HG02981 (cell line): ENCODE measurements around the gene TMOD1.

Experiments
- ATAC-seq: cut with Tn5 transposase; IDR thresholded peaks from one replicate; pipeline ENCODE4 v1.9.1; 2021; ENCODE audit warnings: mild to moderate bottlenecking, moderate library complexity; ENCODE audit not compliant: unreplicated experiment

TMOD1 gene

DNA sequence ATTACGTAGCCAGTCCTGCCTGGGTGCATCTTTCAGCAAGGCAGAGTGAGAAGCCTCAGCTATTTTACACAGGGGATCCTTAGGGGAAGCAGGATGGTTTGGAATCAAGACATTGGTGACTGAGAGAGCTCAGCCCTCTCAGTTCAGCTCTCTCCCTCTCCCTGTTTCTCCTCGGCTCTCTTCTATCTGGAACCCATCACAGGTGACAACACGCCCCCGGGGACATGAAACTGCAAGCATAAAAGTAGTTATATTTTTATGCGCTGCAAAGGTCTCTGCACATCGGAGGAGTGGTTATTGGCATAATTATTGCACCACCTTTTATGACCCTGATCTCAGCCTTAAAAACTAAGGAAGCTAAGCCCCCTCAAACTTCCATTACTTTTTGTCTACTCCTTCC, 14.2 kb downstream of the TMOD1 start:
- no peak for ATAC-seq

DNA sequence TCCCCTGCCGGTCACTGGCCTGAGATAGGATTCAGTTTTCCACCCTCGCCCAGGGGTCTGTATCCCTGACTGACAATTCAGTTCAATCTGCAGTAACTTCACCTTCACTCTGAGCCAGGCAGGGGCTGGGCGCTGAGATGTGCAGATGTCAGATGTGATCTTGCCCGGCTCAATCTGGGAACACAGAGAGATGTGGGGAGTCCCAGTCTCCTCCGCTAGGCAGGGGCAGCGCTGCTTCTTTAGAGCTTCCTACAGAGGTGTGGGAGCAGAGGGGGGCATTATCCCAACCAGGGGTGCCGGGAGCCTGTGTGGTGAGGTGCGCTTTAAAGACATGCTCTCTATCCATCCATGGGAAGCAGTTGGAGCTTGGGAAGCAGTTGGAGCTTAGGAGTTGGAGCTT, 14.6 kb downstream of the TMOD1 start:
- no peak for ATAC-seq

DNA sequence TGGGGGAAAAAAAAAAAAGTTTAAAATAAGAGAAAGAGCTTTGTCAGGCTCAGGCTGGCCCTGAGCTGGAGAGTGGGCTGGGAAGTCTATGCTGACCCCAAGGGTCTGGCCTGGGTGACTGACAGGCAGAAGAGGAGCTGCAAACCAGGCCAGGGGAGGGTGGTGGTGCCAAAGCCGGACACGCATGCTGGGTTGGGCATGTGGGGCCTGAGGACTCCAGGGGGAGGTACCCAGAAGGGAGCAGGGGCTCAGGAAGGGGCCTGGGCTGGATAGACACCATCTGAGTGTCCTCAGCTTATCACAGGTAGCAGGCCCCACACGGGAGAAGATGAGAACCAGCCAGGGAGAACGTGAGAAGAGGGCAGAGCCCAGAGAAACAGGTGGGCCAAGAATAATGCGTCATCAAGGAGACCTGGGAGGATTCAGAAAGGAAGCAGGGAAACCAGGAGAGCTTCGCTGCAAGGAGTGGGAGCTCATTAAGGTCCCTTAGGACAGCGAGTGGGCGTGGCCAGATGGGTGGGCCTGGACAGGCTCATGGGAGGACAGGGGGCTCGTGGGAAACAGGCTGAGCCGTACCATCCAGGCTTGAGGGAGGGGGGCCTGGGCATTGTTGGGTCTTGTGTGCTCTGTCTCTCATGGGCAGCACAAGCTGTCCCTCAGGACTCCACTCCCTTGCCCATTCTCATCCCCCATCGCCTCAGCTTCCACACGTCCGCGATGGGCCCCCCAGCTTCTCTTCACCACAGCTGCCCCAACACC, 16.0 kb downstream of the TMOD1 start:
- ATAC-seq: no peak

DNA sequence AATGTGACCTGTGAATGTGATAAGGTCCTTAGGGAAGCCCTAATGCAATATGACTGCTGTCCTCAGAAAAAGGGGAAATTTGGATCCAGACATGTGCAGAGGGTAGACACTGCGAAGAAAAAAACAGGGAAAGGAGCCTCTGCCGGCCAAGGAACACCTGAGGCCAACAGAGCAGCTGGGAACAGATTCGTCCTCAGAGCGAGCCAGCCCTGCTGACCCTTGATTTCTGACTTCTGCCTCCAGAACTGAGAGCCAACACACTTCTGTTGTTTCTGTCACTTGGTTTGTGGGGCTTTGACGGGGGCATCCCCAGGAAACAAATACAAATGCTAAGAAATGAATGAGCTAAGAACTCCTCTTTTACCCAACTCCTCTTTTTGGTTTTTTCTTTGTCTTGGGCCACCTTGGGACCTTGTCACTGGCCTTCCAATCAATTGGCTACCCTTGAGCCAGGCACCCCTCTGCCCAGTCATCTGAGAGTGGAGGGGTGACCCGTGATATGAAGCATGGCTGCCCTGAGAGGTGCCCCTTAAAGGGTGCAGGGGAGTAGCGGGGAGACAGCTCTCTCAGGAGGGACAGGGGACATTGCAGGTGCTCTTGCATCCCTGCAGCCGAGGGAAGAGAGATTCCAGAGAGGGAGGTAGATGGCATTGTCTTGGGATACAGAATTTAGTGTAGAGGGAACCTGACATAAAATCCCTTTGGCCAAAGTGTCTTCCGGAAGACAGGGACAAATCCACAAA, 16.9 kb downstream of the TMOD1 start:
- ATAC-seq: no peak

DNA sequence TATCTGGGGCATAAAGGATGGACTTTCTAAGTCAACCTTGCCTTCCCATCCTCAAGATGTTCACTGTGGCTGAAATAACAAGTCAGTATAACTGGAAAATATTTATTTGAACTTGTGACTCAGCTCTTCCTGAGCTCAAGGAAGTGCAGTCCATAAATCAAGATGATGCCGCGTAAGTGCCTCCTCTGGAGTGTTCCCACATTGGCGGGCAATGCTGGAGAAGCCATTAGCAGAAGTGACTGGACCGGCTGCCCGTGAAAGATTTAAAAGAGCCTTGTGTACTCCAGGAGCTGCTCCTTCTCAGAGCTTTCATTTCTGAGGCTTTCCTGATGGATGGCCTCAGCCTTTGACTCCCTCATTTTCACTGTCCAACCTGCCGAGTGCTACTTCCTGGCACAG, 17.4 kb downstream of the TMOD1 start:
- ATAC-seq: no peak

DNA sequence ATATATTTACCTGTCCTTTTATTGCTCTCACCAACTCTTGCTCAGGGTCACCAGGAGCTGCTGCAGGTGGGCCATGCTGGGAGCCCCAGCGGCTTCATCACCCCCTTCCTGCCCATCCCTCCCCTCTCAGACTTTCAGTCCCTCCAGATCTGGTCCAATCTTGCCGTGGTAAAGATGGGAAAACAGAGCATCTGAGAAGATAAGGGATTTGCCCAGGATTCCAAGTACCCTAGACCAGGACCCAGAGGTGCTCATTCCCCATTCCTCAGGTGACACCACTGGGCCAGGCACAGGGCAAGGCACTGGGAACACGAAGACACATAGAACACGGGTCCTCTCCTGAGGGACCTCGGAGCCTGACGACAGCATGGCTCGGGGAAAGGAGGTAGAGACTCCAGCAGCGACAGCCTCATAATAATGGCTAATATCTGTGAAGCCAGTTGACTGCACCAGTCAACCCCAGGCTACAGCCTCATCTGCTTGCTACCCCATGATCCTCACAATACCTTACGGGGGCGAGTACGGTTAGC, 18.0 kb downstream of the TMOD1 start:
- no peak for ATAC-seq

DNA sequence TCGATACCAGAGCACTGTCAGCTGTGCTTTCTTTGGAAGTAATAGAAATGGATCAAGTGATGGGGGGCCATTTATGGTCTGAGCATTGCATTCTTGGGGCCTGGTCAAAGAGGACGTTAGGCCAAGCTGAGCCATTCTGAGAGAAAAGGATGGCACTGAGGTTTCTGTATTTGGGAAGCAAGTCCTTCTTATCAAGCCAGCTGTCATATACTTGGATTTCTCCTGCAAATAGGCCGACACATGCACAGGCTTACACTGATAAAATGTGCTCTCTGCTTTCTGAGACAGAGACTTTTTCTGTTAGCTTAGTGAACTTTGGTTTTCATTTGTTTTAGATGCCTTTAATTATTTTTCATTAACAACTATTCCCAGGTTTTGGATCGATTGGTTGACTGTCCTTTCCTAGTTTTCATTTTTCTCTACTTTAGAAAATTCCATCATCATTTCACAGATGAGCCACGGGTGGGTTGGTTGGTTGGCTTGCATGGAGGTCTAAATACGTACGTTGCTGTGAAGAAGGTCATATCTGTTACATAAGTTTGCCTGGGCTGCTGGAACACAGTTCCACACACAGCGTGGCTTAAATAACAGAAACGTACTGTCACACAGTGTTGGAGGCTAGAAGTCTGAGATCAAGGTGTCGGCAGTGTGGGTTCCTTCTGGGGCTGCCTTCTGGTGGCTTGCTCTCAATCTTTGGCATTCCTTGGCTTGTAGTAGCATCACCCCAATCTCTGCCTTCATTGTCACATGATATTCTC, 20.3 kb downstream of the TMOD1 start:
- ATAC-seq: no peak

DNA sequence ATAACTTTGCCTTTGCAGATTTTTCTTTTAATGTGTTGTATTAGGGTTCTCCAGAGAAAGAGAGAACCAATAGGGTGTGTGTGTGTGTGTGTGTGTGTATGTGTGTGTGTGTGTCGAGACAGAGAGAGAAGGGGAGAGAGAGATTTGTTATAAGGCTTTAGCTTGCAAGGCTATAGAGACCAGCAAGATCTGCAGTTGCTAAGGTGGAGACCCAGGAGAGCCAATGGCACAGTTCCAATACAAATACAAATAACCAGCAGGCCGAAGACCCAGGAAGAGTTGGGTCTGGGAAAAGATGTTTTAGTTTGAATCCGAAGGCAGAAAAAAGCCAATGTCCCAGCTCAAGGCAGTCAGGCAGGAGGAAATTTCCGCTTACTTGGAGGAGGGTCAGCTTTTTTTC, 23.0 kb downstream of the TMOD1 start:
- no peak for ATAC-seq

DNA sequence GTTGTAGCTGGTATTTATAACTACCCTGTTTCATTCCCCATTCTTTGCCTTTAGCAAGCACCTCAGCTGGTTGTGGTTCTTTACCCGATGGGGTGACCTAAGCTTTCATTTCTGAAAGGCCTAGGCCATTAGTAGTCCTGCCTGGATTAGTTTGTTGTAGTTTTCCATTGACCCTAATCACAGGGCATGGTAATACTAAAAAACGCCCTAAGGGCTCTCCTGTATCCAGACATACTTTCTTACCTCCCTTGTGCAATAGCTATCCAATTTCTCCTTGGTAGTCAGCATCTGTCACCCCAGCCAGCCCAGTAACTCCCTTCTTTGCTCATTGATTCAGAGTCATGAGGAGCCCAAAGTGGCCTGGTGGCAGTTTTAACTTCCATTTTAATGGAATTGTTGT, 24.0 kb downstream of the TMOD1 start:
- no peak for ATAC-seq

DNA sequence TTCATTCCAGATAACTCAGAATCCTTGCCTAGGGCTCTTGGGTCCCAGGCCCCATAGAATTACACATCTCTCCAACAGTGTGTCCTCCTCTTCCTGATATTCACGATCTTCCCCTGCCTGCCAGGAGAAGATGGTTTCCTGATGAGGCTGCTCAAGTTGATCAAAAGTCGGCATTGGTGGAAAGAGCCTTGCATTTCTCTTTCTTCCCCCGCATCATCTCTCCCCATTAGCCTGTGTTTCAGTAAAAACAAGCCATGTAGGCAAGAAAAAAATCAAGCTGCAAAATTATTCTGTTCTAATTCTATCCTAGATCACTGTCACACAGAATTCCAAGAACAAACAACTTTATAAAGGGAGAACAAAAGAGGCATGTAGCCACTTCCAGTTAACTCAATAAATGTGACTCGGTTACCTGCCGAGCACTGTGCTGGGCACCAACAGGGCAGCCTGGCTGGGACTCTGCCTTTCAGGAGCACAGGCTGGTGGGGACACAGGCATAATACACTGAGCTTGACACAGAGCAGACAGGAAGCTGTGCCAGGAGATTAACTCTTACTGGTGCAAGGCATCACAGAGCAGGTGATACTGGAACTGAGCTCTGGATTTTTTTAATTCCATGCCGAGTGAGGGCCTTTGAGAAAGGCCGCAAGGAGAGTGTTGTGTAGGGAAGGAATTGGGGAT, 25.6 kb downstream of the TMOD1 start:
- no peak for ATAC-seq

DNA sequence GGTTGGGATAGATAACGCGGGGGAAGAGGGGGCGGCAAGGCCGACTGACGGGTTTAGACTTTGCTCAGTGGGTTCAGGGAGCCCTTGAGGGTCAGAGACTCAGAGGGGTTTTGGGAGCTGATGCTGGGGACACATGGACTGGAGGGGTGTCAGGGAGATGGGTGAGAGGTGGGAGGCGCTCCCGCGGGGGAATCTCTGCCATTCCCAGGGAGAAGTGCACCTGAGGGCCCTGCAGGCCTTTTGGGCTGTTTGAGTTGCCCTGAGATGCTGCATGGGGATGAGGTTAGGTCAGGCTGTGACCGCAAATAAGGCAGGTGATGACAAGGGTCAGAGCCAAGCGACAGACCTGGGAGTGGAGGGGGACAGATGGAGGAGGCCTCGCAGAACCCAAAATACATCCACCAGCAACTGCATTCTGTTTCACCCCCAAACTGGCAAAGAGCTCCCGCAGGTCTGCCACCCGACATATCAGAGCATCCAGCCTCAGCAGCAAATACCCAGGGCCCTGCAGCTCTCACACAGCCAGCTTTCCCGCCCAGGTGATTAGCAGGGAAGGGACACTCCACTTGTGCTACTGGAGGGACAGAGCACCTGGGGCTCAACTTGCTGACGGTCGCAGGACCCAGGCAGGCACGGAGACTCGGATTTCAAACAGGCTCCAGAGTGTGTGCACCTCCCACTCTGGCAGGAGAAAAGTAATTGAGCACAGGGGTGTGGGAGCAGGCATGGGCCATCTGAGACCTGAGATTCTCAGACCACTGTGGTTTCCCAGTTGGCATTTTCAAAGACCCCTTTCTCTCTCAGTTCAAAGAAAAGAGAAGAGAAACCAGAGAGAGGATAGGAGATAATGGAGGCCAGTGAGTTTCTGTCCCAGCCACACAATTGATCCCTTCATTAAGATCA, 26.4 kb downstream of the TMOD1 start:
- ATAC-seq: no peak

DNA sequence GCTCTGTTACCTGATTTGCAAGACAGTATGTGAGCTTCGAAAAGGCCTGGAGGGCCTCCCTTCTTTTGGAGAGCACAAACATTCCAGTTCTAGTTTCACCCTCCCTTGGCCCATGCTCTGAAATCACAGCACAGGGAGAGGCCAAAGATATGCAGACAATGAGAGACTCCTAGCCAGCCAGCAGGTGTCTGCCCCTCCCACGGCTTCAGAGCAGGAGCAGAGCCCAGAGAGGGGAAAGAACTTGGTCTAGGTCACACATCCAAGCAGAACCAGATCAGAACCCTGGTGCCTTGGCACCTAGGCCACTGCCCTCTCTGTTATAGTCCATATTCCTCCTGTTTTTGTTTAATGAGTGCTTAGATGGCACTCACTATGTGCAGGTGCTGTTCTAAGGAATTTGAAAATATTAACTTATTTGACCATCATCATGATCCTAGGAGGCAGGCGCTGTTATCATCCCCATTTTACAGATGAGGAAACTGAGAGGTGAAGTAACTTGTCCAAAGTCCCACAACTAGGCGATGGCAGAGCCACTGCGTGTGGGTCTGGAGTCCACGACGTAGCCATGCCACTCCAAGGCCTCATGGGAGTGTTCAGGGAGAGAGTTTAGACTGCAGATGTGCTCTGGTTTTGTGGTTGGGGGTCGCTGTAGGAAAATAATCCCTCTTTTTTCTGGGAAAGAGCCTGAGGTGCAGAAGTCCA, 27.2 kb downstream of the TMOD1 start:
- ATAC-seq: no peak

DNA sequence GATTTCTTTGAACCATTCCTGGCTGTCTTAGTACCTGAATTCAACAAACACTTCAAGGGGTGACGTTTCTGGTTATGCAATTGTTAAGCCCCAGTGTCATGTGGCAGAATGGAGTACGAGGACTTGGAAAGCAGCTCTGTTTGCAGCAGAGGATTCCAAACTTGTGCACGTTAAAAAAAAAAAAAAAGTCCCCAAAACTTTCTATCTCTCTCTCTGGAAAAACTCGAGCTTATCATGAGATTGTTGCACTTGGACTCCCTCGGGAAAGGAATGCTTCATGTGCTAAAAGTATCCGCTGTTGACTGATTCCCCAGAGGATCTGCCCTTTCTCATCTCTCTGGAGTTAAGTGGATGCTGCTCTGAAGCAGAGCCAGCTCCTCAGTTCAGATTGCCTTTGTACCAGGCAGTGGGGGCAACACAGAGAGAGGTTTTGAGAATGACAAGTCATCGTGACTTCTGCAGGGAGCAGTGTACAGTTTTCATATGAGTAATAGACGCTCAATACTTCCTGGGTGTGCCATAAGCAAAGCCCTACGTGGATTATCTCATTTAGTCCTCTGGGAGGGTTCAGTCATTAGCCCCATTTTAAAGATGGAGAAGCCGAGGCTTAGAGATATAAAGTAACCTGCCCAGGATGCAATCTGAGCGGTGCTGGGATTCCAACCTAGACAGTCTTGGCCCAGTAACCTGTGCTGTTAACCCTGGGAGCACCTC, 28.1 kb downstream of the TMOD1 start:
- ATAC-seq: peak; percentile 69

DNA sequence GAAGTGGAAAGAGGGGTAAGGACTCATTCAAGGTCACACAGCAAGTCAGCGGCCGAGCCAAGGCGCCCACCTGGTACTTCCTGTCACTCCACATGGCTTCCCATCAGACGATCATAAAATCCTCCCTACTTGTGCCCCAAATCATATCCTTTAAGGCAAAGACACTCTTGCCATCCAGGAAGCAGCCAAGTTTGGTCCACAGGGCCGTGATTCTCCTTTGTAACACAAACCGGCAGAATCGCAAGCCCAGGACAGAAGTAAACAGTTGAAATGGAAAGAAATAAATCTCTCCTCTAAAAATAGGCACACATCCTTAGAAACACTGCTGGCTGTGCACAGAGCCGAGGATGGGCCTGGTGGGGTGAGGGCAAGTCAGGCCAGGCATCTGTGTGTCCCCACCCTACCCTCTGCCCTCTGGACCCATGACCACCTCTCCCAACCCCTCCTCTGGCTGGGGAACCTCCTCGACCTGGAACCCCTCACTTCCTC, 30.5 kb downstream of the TMOD1 start:
- no peak for ATAC-seq

DNA sequence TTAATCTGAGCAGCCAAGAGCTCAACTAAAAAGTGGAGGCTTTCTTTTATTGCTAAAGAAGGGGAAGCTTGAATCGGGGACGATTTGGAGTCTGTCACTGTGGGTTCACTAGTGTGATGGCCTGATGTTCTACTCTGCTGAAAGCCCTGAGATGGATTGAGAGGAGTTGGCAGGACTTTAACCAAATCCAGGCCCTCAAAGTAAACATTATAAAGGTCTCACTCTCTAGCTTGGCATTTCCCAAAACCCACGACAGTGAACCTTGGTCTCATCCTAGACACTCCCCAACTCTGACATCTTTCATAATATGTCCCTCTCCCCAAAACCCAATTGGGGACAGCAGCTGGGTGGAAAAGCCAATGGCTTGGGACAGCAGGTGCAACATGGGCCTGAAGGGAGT, 32.7 kb downstream of the TMOD1 start:
- ATAC-seq: no peak

DNA sequence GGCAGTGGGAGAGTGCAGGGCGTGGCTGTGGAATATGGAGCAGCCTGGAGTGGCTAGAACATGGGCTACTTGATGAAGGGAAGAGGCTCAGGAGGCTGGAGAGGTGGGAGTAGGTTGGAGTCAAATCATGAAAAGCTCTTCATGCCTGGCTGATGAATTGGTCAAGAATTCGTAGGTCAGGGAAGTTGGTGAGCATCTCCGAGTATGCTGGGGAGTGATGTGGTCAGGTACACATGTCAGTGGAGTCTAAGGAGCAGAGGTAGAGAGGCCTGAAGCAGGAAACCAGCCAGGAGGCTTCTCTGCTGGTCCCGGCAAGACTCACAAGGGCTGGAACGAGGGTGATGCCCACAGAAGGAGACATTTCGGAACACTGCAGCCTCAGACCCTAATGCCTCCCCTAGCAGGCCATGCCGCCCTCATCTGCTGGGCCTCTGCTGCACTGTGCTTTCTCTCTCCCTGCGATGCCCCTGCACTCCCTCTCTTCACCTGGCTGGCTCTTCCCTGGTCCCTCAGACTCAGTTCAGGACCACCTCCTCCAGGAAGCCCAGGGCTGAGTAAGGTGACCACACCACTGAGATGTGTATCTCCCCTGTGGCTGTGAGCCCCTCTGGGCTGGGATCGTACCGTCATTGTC, 33.6 kb downstream of the TMOD1 start:
- ATAC-seq: no peak

DNA sequence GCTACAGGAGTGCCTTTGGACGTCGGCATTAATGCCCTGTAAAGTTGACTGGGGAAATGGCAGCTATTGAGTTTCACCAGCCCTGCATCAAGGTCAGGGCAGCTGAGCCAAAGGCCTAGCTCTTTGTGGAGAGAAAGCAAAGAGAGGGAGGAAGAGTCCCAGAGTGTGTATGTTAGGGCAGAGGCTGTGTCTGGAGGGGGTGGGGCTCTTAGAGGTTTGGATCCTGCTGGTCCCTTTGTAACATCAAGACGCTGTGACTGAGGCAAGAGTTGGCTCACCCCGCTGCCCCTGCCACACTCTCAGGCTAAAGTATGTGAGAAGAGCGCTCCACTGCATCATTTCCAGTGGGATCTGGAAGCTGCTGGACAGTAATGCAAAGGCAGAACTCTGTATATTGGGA, 34.3 kb downstream of the TMOD1 start:
- ATAC-seq: no peak

DNA sequence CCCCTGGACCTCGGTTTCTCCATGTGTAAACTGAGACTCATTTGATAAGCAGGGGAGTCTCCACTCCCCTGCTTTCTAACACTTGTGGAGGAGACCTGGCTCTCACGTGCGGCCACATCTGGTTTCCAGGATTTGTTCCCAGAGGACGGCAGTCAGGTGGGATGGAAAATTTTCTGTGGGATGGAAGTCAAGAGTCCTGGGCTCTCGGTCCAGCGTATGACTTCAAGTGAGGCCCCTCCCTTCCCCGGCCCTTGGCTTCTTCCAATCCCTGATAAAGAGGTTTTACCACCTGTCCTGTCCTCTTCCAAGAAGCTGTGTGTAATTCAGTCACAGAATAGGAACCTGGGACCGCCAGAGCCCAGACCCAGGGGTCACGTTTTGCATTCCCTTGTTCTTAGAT, 35.0 kb downstream of the TMOD1 start:
- no peak for ATAC-seq
